Activated T-cell treated with anti-CD3 and anti-CD28 coated beads, Interleukin-2, amount 50 U/mL, for 4 hours (primary cell): ENCODE data around the gene AIG1. TPM values are rescaled to one million over a fixed set of nuclear protein-coding genes. Genes with fewer than 3 reads are reported as not detected.

Experiments used
- ATAC-seq, 2 donors: fragments of 200-7000 bp; cut with Tn5 transposase; one replicate each; pipeline ENCODE4 v1.10.0; 2021
- DNase-seq: peaks from one replicate; pipeline ENCODE4 v3.0.0-alpha.2; 2020
- H3K27me3 Mint-ChIP-seq: one replicate; pipeline ENCODE4 v1.8.0; 2021; ENCODE audit warnings: low read depth, mixed read lengths
- H3K36me3 Mint-ChIP-seq: one replicate; pipeline ENCODE4 v1.8.0; 2022; ENCODE audit warnings: mixed read lengths; ENCODE audit not compliant: insufficient read depth
- H3K4me1 Mint-ChIP-seq: one replicate; pipeline ENCODE4 v1.8.0; 2021; ENCODE audit warnings: low read depth, mixed read lengths
- H3K4me3 Mint-ChIP-seq: one replicate; pipeline ENCODE4 v1.8.0; 2021; ENCODE audit warnings: mild to moderate bottlenecking, moderate library complexity, mixed read lengths
- H3K9me3 Mint-ChIP-seq: one replicate; pipeline ENCODE4 v1.8.0; 2021; ENCODE audit warnings: mixed read lengths
- total RNA-seq, 3 donors: library from RNA; stranded (reverse); gene quantifications; one replicate each; pipeline ENCODE4 v1.2.1, GENCODE V29; 2021

AIG1 gene
- total RNA-seq, 3 donors from 2014 or later: 3.9 to 7.6 (median 5.5) TPM

GRCh38 chr6:143115728-143116127, 55.0 kb downstream of the AIG1 start:
- DNase-seq (no peak), ATAC-seq (no peak)
- Mint-ChIP-seq H3K36me3 (peaks cover 6% of the 10 kb centered on the region), H3K4me1 (peaks cover 6% of the 10 kb centered on the region), H3K9me3 (peaks cover 5% of the 10 kb centered on the region), H3K4me3 (no peak overlapping the region), H3K27me3 (no peaks in the 10 kb centered on the region)

GRCh38 chr6:143117108-143117507, 56.4 kb downstream of the AIG1 start:
- H3K4me3 Mint-ChIP-seq: no peak overlapping the region

GRCh38 chr6:143119260-143119659, 58.6 kb downstream of the AIG1 start:
- Mint-ChIP-seq H3K27me3 (no peaks in the 10 kb centered on the region), H3K36me3 (peaks cover 8% of the 10 kb centered on the region), H3K9me3 (peaks cover 18% of the 10 kb centered on the region), H3K4me3 (no peak overlapping the region), H3K4me1 (no peaks in the 10 kb centered on the region)
- DNase-seq (no peak), ATAC-seq (no peak)

More at GRCh38 chr6:143117108-143117507, 56.4 kb downstream of the AIG1 start:
- peaks cover 12% of the 10 kb centered on the region for H3K9me3 Mint-ChIP-seq
- H3K4me1 Mint-ChIP-seq: peaks cover 2% of the 10 kb centered on the region
- H3K36me3 Mint-ChIP-seq: peaks cover 4% of the 10 kb centered on the region
- ATAC-seq (no peak), DNase-seq (no peak)
- no peaks in the 10 kb centered on the region for H3K27me3 Mint-ChIP-seq

GRCh38 chr6:143123081-143123480, 62.4 kb downstream of the AIG1 start:
- Mint-ChIP-seq H3K9me3 (peaks cover 18% of the 10 kb centered on the region), H3K4me1 (peaks cover 6% of the 10 kb centered on the region), H3K27me3 (no peaks in the 10 kb centered on the region), H3K4me3 (no peak overlapping the region), H3K36me3 (peaks cover 14% of the 10 kb centered on the region)
- no peak for ATAC-seq
- no peak for DNase-seq

GRCh38 chr6:143123941-143124340, 63.3 kb downstream of the AIG1 start:
- H3K4me1 Mint-ChIP-seq: peaks cover 6% of the 10 kb centered on the region
- H3K9me3 Mint-ChIP-seq: peaks cover 18% of the 10 kb centered on the region
- peaks cover 15% of the 10 kb centered on the region for H3K36me3 Mint-ChIP-seq
- DNase-seq: no peak
- ATAC-seq: no peak
- no peak overlapping the region for H3K4me3 Mint-ChIP-seq
- H3K27me3 Mint-ChIP-seq: no peaks in the 10 kb centered on the region

- no peak for DNase-seq
- no peak for ATAC-seq
- Mint-ChIP-seq H3K27me3 (no peaks in the 10 kb centered on the region), H3K9me3 (peaks cover 14% of the 10 kb centered on the region), H3K4me1 (peaks cover 6% of the 10 kb centered on the region), H3K4me3 (no peak overlapping the region), H3K36me3 (peaks cover 14% of the 10 kb centered on the region)
Observed at GRCh38 chr6:143125455-143125854, 64.8 kb downstream of the AIG1 start.

GRCh38 chr6:143125864-143126573, 65.3 kb downstream of the AIG1 start:
- peaks cover 15% of the 10 kb centered on the region for H3K36me3 Mint-ChIP-seq
- DNase-seq: no peak
- peaks cover 6% of the 10 kb centered on the region for H3K4me1 Mint-ChIP-seq
- H3K9me3 Mint-ChIP-seq: peaks cover 15% of the 10 kb centered on the region
- H3K4me3 Mint-ChIP-seq: no peak overlapping the region
- no peak for ATAC-seq
- no peaks in the 10 kb centered on the region for H3K27me3 Mint-ChIP-seq

- H3K36me3 Mint-ChIP-seq: peaks cover 16% of the 10 kb centered on the region
- no peak overlapping the region for H3K4me3 Mint-ChIP-seq
- H3K27me3 Mint-ChIP-seq: no peaks in the 10 kb centered on the region
- ATAC-seq (peak in 1 of 2 donors; percentile 34), DNase-seq (no peak)
- H3K9me3 Mint-ChIP-seq: peaks cover 16% of the 10 kb centered on the region
- H3K4me1 Mint-ChIP-seq: peaks cover 6% of the 10 kb centered on the region
Observed at GRCh38 chr6:143126574-143126941, 65.9 kb downstream of the AIG1 start.

- no peak for DNase-seq
- H3K4me3 Mint-ChIP-seq: no peak overlapping the region
- peaks cover 13% of the 10 kb centered on the region for H3K36me3 Mint-ChIP-seq
- peaks cover 6% of the 10 kb centered on the region for H3K4me1 Mint-ChIP-seq
- no peak for ATAC-seq
- H3K9me3 Mint-ChIP-seq: peaks cover 20% of the 10 kb centered on the region
- H3K27me3 Mint-ChIP-seq: no peaks in the 10 kb centered on the region
Observed at GRCh38 chr6:143127941-143128680, 67.4 kb downstream of the AIG1 start.

- H3K36me3 Mint-ChIP-seq: peaks cover 13% of the 10 kb centered on the region
Observed at GRCh38 chr6:143128681-143129015, 68.0 kb downstream of the AIG1 start.

GRCh38 chr6:143130928-143131327, 70.2 kb downstream of the AIG1 start:
- Mint-ChIP-seq H3K4me3 (no peak overlapping the region), H3K36me3 (peaks cover 9% of the 10 kb centered on the region), H3K4me1 (peaks cover 12% of the 10 kb centered on the region), H3K27me3 (no peaks in the 10 kb centered on the region), H3K9me3 (peaks cover 22% of the 10 kb centered on the region)
- DNase-seq: no peak
- no peak for ATAC-seq

More at GRCh38 chr6:143128681-143129015, 68.0 kb downstream of the AIG1 start:
- Mint-ChIP-seq H3K4me1 (peaks cover 6% of the 10 kb centered on the region), H3K4me3 (no peak overlapping the region), H3K27me3 (no peaks in the 10 kb centered on the region), H3K9me3 (peaks cover 22% of the 10 kb centered on the region)
- DNase-seq (no peak), ATAC-seq (no peak)

- Mint-ChIP-seq H3K27me3 (no peaks in the 10 kb centered on the region), H3K4me1 (peaks cover 37% of the 10 kb centered on the region), H3K36me3 (peaks cover 28% of the 10 kb centered on the region), H3K9me3 (peaks cover 33% of the 10 kb centered on the region), H3K4me3 (no peak overlapping the region)
- no peak for ATAC-seq
- DNase-seq: no peak
Observed at GRCh38 chr6:143135325-143135724, 74.6 kb downstream of the AIG1 start.

GRCh38 chr6:143135797-143136561, 75.3 kb downstream of the AIG1 start:
- no peak overlapping the region for H3K4me3 Mint-ChIP-seq
- H3K27me3 Mint-ChIP-seq: no peaks in the 10 kb centered on the region
- peaks cover 31% of the 10 kb centered on the region for H3K9me3 Mint-ChIP-seq

GRCh38 chr6:143136647-143137046, 76.0 kb downstream of the AIG1 start:
- no peak for DNase-seq
- ATAC-seq: no peak
- Mint-ChIP-seq H3K4me3 (no peak overlapping the region), H3K36me3 (peaks cover 29% of the 10 kb centered on the region), H3K4me1 (peaks cover 39% of the 10 kb centered on the region), H3K9me3 (peaks cover 24% of the 10 kb centered on the region), H3K27me3 (no peaks in the 10 kb centered on the region)

More at GRCh38 chr6:143135797-143136561, 75.3 kb downstream of the AIG1 start:
- H3K4me1 Mint-ChIP-seq: peaks cover 39% of the 10 kb centered on the region
- peak; percentile 27 to 50 for ATAC-seq
- H3K36me3 Mint-ChIP-seq: peaks cover 30% of the 10 kb centered on the region
- DNase-seq: no peak
